K562 (cell line): ENCODE results near the gene HAPSTR1. TPM values are rescaled to one million over a fixed set of nuclear protein-coding genes. Genes with fewer than 3 reads are reported as not detected.

Experiments used
- HMG20A ChIP-seq: fragments of 450-650 bp; formaldehyde crosslinking; conservative IDR thresholded peaks from 2 replicates; pipeline ENCODE4 v1.4.0; 2020; ENCODE audit warnings: mild to moderate bottlenecking, mixed read lengths
- SUPT5H ChIP-seq: fragments of 450-650 bp; IDR thresholded peaks from 2 replicates; pipeline ENCODE4 v1.6.1; 2016
- YY1 ChIP-seq, 3 experiments: IDR thresholded peaks; 2 replicates each; pipeline ENCODE4 v1.6.1; 2011; ENCODE audit warnings: low read length in 2 of 3, mild to moderate bottlenecking in 2 of 3, moderate library complexity in 2 of 3, borderline replicate concordance in 1 of 3, control low read depth in 1 of 3, low read depth in 1 of 3; ENCODE audit not compliant: insufficient read depth in 3 of 3, insufficient replicate concordance in 2 of 3, control insufficient read depth in 1 of 3, insufficient read length in 1 of 3; ENCODE audit errors: extremely low read depth in 1 of 3
- ZNF518B ChIP-seq: fragments of 250-450 bp; sonication (Bioruptor Pico); IDR thresholded peaks from 2 replicates; pipeline ENCODE4 v1.5.0; 2021; ENCODE audit warnings: mild to moderate bottlenecking, moderate library complexity
- ZSCAN32 ChIP-seq: fragments of 450-650 bp; formaldehyde crosslinking; IDR thresholded peaks from 2 replicates; pipeline ENCODE4 v1.4.0; 2020; ENCODE audit warnings: mild to moderate bottlenecking, moderate library complexity
- polyA plus RNA-seq, 8 experiments: library from polyadenylated mRNA; depleted of rRNA in 4 of 8; stranded (reverse) in 5 of 8; unstranded in 3 of 8; fragments of >200 nt; fragmentation: Nextera tagmentation in 2 of 8; fragmentation: Illumina TruSeq in 1 of 8; extraction: Ambion mirVana in 2 of 8; extraction: Trizol in 1 of 8; gene quantifications; 2 replicates each; pipeline versions ENCODE4 v1.2.1 to v1.2.3, GENCODE V29; 2011 to 2014; ENCODE audit warnings: inconsistent platforms in 1 of 8, missing spikeins in 1 of 8
- total RNA-seq, 7 experiments: library from RNA; depleted of rRNA in 6 of 7; stranded (reverse); fragments of >200 nt in 6 of 7; fragmentation: Illumina TruSeq in 2 of 7; extraction: Trizol in 2 of 7; gene quantifications; 2 replicates each; pipeline versions ENCODE4 v1.2.1 to v1.2.3, GENCODE V29; 2011 to 2021; ENCODE audit warnings: low replicate concordance in 1 of 7
- TF ChIP-seq, protein P1 (sequence below): fragments of 450-650 bp; formaldehyde crosslinking; IDR thresholded peaks from 2 replicates; pipeline ENCODE4 v1.4.0; 2020; ENCODE audit warnings: mild to moderate bottlenecking, moderate library complexity

The HAPSTR1 gene
- total and polyA plus RNA-seq, 9 of the 15 experiments (the other 6 are each of a cell fraction or from before 2014, with no cell fraction given): 10.8 to 67.9 (median 36.5) TPM

- no peak for TF ChIP-seq ZSCAN32 (CRISPR knock-in tag)
- no peak for TF ChIP-seq HMG20A (CRISPR knock-in tag)
- TF ChIP-seq, protein P1, sequence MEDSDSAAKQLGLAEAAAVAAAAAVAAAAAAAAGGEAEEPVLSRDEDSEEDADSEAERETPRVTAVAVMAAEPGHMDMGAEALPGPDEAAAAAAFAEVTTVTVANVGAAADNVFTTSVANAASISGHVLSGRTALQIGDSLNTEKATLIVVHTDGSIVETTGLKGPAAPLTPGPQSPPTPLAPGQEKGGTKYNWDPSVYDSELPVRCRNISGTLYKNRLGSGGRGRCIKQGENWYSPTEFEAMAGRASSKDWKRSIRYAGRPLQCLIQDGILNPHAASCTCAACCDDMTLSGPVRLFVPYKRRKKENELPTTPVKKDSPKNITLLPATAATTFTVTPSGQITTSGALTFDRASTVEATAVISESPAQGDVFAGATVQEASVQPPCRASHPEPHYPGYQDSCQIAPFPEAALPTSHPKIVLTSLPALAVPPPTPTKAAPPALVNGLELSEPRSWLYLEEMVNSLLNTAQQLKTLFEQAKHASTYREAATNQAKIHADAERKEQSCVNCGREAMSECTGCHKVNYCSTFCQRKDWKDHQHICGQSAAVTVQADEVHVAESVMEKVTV (CRISPR knock-in tag): no peak
- no peak for TF ChIP-seq SUPT5H
- TF ChIP-seq YY1 (IDR thresholded peaks at IDR 0.05; ENCODE audit: borderline replicate concordance in 1 of 3, control insufficient read depth in 1 of 3, extremely low read depth in 1 of 3, insufficient read depth in 3 of 3, insufficient read length in 1 of 3, insufficient replicate concordance in 2 of 3, low read depth in 1 of 3, low read length in 2 of 3): no peak
- no peak for TF ChIP-seq ZNF518B (CRISPR knock-in tag)
These were observed 31.5 kb downstream of the HAPSTR1 start (continued) for GRCh38 chr16:9122969-9123368.
